ENCODE measurements around the gene CDH23.

CDH23 gene

GRCh38 chr10:71799112-71799511, 402.4 kb downstream of the CDH23 start:
- no peak overlapping the region for H3K27ac ChIP-seq
- TF ChIP-seq ZFX (IDR thresholded peaks at IDR 0.05; ENCODE audit: borderline replicate concordance) (no peak), CTCF (IDR thresholded peaks at IDR 0.05) (no peak)

DNA sequence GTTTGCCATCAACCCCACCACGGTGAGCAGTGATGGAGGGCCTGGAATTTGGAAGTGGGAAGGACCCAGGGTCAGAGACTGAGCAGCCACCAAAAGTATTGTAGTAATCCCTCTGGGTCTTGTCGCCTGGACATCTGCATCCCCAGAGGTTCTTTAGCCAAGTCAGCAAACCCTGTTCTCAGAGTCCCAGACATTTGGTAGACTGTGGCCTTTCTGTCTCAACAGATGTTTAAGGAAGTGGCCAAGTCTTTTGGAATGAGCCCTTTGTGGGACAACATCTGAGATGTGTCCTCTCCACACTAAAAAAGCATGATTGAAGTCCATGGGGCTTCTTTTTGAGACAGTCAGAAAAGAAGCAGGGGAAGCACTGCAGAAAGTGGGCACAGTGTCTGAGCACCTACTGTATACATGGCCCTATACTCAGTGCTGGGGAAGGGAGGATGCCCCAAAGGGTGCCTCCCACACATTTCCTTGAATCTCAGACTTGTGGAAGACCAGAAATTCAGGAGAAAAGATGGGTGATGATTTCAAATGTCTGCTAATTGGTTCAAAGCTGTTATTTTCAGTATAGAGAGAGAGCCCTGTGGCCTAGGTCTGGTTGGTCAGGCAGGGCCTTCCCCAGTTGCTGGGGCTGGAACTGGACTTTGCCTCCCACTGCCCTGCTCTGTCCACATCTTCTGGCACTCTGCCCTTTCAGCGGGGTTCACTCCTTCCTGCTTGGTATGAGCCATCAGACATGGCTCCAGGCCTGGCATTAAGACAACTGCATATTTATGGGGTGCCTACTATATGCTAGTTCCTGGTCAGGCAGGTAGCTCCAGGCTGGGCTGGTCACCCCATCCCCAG, 403.1 kb downstream of the CDH23 start:
- TF ChIP-seq ZFX (IDR thresholded peaks at IDR 0.05; ENCODE audit: borderline replicate concordance) = no peak
- TF ChIP-seq CTCF (IDR thresholded peaks at IDR 0.05) = no peak
- H3K27ac ChIP-seq = no peak overlapping the region

- no peak overlapping the region for H3K27ac ChIP-seq
- TF ChIP-seq ZFX (IDR thresholded peaks at IDR 0.05; ENCODE audit: borderline replicate concordance) (no peak), CTCF (IDR thresholded peaks at IDR 0.05) (no peak)
These were observed 404.6 kb downstream of the CDH23 start for GRCh38 chr10:71801361-71801760.

- no peak overlapping the region for H3K27ac ChIP-seq
- TF ChIP-seq ZFX (IDR thresholded peaks at IDR 0.05; ENCODE audit: borderline replicate concordance) (no peak), CTCF (IDR thresholded peaks at IDR 0.05) (no peak)
These were observed 405.5 kb downstream of the CDH23 start for GRCh38 chr10:71802235-71802634.

- TF ChIP-seq ZFX (IDR thresholded peaks at IDR 0.05; ENCODE audit: borderline replicate concordance) = no peak
- no peak for TF ChIP-seq CTCF (IDR thresholded peaks at IDR 0.05)
- no peak overlapping the region for H3K27ac ChIP-seq
These were observed 406.2 kb downstream of the CDH23 start for GRCh38 chr10:71802715-71803488.

GRCh38 chr10:71804077-71804476, 407.4 kb downstream of the CDH23 start:
- no peak overlapping the region for H3K27ac ChIP-seq
- TF ChIP-seq CTCF (IDR thresholded peaks at IDR 0.05) (no peak), ZFX (IDR thresholded peaks at IDR 0.05; ENCODE audit: borderline replicate concordance) (no peak)

All from 22Rv1 (cell line).